NCI-H748 (cell line): ENCODE data around the gene ADAM12.
"Not testable (repeated sequence)": the region's sequence is repeated elsewhere in the genome, so short reads cannot be mapped to it uniquely, and the experiment has no call there.

Experiments used
- DNase-seq: peaks from one replicate; lab custom pipeline; 2025; ENCODE audit not compliant: unreplicated experiment; lab: John Stamatoyannopoulos, UW

Gene ADAM12

DNA sequence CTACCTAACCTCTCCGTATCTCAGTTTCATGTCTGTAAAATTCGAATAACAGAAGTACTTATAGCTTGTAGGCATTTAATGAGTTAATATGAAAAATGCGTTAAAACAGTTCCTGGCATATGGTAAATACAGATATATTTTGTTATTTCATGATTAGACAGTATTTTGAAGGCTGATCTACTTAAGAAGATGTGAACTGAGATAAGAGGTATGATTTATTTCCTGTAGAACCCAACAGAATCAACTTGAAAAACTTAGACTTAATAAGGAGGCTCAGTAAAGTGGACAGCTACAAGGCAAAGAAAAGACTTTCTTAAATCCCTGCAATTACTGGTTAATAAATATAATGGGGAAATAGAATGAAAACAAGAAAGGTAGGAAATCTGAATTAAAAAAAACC lies 388.6 kb downstream of the ADAM12 start:
- DNase-seq, result no peak

DNA sequence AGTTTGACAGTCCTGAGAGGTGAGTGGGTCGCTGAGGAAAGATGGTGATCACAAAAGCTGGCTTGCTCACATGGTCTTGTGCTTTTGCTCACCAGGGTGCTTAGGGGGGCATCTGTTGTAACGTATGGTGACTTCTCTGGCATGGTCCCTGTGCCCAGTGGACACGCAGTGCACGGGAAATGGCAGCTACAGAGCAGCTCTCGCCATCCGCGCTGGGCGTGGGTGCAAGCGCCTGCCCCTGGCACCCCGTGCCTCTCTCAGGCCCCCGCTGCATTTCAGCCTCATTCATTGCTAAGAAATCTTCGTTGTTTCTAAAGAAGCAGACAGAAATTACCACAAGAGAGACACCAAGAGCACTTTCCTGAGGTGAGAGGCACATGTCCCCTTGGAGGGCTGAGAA lies 390.7 kb downstream of the ADAM12 start:
- no peak for DNase-seq

- no peak for DNase-seq
These were observed 392.5 kb downstream of the ADAM12 start for GRCh38 chr10:125995726-125996304.

- no peak for DNase-seq
These were observed 393.7 kb downstream of the ADAM12 start for GRCh38 chr10:125994601-125995000.

DNA sequence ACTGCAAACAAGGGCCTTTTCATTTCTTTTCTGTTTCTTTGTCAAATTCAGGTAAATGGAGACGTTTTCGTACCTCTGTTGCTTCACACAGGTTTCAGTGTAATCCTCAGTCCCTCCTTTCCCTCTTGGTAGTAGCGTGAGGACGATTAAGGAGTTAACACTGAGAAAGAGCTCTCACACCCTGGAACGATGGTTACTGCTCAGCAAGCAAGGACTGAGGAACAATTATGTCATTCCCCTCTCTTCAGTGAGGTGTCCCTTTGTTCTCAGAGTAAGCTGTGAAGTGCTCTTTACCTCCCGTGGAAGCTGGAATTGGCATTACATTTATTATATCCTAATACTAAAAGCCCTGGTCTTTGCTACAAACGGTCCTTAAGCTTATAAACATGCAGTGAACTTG lies 396.0 kb downstream of the ADAM12 start:
- no peak for DNase-seq

DNA sequence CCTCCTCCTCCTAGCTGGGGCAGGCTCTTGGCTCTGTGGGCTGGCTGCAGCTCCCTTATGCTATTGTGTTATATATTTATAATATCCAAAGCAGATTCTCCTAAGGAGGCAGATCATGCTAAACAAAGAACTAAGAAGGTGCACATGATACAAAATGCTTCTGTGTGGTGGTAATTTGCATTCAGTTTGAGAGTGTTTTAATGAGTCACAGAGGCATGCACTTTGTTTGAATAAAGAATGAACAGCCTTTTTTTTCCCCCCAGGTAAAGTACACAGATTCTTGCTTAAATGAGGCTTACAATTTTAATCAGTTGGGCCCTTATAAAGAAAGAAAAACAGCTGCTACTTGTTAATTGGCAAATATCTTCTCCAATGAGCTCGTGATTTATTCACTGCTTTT lies 396.9 kb downstream of the ADAM12 start:
- no peak for DNase-seq

DNA sequence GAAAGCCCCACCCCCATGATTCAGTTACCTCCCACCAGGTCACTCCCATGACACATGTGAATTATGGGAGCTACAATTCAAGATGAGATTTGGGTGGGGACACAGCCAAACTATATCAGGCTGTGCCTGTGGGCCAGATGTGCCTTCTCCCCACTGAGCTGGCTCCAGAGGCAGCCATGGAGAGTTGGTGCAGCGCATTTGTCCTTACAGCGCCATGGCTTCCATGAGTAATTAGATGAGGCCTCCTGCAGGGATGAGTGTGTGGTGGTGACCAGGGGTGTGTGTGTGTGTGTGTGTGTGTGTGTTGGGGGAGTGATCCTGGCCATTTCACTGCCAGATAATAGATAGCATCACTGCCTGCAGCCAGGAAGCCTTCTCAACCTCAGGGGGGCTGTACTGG lies 397.3 kb downstream of the ADAM12 start:
- no peak for DNase-seq

DNA sequence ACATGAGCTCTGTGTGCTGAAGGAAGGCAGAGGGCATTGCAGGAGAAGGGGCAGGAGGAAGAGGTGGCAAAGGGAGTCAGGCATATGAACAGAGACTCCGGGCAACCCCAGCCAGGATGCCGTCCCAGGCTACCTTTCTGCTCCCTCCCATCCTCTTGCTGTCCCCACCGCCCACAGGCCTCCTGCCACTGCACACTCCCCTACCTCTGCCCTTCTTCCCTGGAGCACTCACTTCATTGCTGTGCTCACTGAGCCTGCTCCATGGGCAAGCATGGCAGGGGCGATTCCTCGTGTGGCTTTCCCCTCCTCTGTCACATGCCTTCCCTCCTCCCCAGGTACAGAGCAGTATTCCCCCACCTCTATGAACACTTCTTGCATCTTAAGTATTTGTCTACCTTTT lies 398.5 kb downstream of the ADAM12 start:
- DNase-seq, result no peak

DNA sequence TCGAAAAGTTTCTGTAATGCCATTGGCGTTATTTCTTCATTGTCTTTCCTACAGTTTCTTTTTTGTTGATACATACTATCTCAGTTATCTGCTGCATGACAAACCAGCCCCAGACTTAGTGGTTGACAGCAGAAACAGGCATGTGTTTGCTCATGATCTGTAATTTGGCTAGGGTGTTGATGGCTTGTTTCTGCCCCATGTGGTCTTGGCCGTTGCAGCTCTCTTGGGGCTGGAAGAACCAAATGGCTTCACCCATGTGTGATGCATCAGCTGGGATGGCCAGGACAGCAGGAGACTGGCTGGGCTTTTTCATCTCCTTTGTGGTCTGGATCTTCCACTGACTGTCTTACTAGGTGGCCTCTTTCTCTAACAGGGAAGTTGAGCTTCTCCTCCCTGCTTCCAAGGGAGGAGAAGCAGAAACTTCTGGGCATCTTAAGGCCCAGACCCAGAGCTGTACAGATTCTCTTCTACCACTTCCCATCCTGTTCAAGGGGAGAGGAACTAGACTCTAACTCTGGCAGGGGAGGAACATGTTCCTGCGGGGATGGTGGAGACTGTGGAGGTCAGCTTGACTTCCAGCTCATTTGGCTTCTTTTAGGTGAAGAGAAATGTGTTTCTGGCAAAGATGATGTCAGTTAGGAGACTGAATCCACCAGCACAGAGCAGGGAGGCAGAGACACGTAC lies 402.6 kb downstream of the ADAM12 start:
- DNase-seq, result no peak

DNA sequence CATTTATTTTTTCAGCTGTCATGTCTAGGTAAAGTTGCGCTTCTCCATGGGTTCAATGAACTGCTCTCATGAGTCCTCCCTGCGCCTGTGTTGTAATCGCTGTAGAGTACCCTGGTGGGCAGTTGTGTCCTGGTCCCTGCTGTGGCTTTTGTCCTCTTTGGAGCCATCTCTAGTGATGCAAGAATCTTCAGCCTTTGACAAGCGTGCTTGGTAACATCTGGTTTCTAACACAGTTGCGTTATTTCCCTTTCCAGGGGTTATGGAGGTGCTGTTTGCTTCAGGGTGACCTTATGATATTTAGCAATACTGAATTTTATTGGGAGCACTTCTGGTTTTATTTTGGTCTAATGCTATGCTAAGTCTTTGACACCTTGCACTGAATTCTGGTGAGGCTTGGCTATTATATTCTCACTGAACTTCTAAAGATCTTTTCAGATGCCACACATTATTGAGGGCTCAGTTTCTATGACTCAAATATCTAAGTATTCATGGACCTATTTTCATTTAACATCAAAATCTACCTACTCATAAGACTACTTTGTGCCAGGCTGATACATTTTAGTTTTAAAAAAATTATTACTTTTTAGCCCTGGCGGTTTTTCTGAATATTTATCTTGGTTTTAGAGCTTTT lies 403.3 kb downstream of the ADAM12 start:
- DNase-seq, result no peak

DNA sequence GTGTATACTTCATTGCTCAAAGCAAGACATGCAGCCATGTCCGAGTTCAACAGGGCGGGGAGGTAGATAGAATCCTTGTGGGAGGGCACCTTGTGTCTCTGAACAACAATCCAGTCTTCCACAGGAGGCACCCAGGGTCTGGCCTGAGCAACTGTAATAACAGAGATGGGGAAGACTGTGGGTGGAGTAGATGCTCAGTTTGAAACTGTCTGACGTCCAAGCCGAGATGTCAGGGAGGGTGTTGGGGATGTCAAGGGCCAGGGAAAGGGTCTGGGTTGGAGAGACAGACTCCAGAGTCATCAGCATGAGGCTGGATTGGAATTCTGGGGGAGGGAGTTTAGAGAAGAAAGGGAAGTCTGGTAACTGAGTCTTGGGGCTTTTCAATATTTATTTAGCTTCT lies 403.9 kb downstream of the ADAM12 start:
- no peak for DNase-seq

DNA sequence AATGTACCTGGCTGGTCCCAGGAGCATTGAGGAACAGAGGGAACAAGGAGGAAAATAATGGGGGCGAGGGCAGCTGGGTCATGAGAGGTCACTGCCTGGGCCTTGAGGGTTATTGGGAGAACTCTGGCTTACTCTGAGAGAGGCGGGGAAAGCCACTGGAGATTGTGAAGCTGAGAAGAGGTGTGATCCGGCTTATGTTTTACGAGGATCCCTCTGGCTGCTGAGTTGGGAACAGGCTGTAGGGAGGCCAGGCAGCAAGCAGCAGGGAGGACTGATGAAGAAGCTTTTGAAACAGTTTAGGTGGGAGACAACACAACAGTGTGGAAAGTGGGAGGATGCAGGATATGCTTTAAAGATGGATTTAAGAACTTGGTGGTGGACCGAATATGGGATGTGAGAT lies 404.6 kb downstream of the ADAM12 start:
- DNase-seq, result no peak

DNA sequence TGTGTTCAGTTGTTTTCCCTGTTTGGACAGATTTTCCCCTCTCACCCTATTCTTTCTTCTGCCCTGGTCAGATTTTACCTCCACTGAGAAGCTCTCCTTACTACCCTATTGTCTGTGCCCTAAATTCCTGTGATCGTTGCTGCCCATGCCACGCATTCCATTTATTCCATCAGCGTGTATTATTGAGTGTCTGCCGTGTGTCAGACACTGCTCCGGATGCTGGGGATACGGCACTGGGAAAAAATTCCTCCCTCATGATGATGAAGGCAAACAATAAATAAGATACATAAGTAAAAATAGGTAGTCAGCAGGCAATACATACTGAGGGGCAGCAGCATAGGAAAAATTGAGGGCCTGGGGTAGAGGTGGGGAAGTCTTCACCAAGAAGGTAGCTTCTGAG lies 405.1 kb downstream of the ADAM12 start:
- DNase-seq, result no peak

- peak; percentile 63 for DNase-seq
These were observed 405.9 kb downstream of the ADAM12 start for GRCh38 chr10:125982260-125982948.

GRCh38 chr10:125980521-125981035 lies 407.7 kb downstream of the ADAM12 start:
- no peak for DNase-seq

GRCh38 chr10:125979976-125980375 lies 408.3 kb downstream of the ADAM12 start:
- DNase-seq, result no peak

DNA sequence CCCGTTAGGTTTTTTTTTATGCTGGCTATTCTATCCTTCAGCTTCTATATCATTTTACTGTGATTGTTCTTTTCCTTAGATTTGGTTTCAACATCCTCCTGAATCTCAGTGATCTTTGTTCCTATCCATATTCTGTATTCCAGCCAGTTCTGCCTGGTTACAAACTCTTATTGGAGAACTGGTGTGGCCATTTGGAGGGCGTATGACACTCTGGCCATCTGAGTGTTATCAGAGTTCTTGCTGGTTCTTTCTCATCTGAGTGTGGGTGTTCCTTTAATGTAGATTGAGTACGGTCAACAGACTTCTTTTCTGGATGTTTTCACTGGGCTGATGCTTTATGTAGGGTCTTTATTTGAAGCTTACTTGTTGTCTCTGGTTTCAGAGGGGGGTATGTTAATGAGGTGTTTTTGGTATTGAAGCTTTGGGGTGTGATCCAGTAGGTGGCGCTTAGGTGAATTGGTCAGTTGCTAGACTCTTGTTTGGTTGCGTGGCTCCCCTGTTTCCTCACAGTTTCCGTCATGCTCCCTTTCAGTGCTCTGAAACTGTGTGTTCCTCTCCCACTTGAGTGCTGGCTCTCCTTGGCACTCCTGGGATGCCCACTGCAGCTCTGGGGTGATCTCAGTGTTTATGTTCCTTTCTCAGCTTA lies 411.2 kb downstream of the ADAM12 start:
- DNase-seq, result peak; percentile 1

GRCh38 chr10:125970077-125970630 lies 418.1 kb downstream of the ADAM12 start:
- not testable (repeated sequence) for DNase-seq

- DNase-seq, result no peak
These were observed 420.7 kb downstream of the ADAM12 start for GRCh38 chr10:125967533-125967932.

GRCh38 chr10:125964558-125964957 lies 423.7 kb downstream of the ADAM12 start:
- DNase-seq, result no peak
